H9 (cell line): ENCODE measurements around the gene CHMP4B. TPM values are rescaled to one million over a fixed set of nuclear protein-coding genes. Genes with fewer than 3 reads are reported as not detected.

ENCODE experiments used
- DNase-seq: peaks from one replicate; pipeline ENCODE4 v3.0.0-alpha.2; 2017
- H2AFZ ChIP-seq: one replicate; pipeline ENCODE4 v1.6.1; 2013; ENCODE audit warnings: mild to moderate bottlenecking, low read length, control low read depth, moderate library complexity
- H2AK5ac ChIP-seq: 2 replicates; pipeline ENCODE4 v1.6.1; 2013; ENCODE audit warnings: low read length, control low read depth, mixed read lengths; ENCODE audit not compliant: insufficient read length
- H2BK120ac ChIP-seq: one replicate; pipeline ENCODE4 v1.6.1; 2013; ENCODE audit warnings: low read depth, mild to moderate bottlenecking, low read length, control low read depth, inconsistent platforms; ENCODE audit not compliant: poor library complexity, severe bottlenecking
- H2BK12ac ChIP-seq: 2 replicates; pipeline ENCODE4 v1.6.1; 2013; ENCODE audit warnings: low read length, control low read depth, mixed read lengths, low read depth; ENCODE audit not compliant: insufficient read length
- H2BK15ac ChIP-seq: 2 replicates; pipeline ENCODE4 v1.6.1; 2013; ENCODE audit warnings: low read depth, low read length, control low read depth
- H2BK20ac ChIP-seq: one replicate; pipeline ENCODE4 v1.6.1; 2013; ENCODE audit warnings: low read depth, mild to moderate bottlenecking, low read length, control low read depth, inconsistent platforms; ENCODE audit not compliant: poor library complexity, severe bottlenecking
- H2BK5ac ChIP-seq: 2 replicates; pipeline ENCODE4 v1.6.1; 2013; ENCODE audit warnings: low read length, control low read depth, mixed read lengths; ENCODE audit not compliant: insufficient read length
- H3K14ac ChIP-seq: 2 replicates; pipeline ENCODE4 v1.6.1; 2013; ENCODE audit warnings: low read length, control low read depth; ENCODE audit not compliant: insufficient read depth
- H3K18ac ChIP-seq: 2 replicates; pipeline ENCODE4 v1.6.1; 2013; ENCODE audit warnings: low read depth, mild to moderate bottlenecking, mixed read lengths, low read length, control low read depth; ENCODE audit not compliant: insufficient read length
- H3K23ac ChIP-seq: 2 replicates; pipeline ENCODE4 v1.6.1; 2013; ENCODE audit warnings: low read length, control low read depth, mixed read lengths, low read depth; ENCODE audit not compliant: insufficient read length
- H3K23me2 ChIP-seq: 2 replicates; pipeline ENCODE4 v1.6.1; 2013; ENCODE audit warnings: low read depth, mild to moderate bottlenecking, mixed read lengths, low read length, control low read depth; ENCODE audit not compliant: insufficient read length, poor library complexity, severe bottlenecking
- H3K27ac ChIP-seq: 2 replicates; pipeline ENCODE4 v1.5.1; 2013; ENCODE audit warnings: low read length, control low read depth, mixed read lengths, low read depth; ENCODE audit not compliant: insufficient read length
- H3K27me3 ChIP-seq: 2 replicates; pipeline ENCODE4 v1.6.1; 2013; ENCODE audit warnings: low read length, control low read depth, inconsistent platforms; ENCODE audit not compliant: insufficient read depth
- H3K4ac ChIP-seq: 2 replicates; pipeline ENCODE4 v1.6.1; 2013; ENCODE audit warnings: low read depth, mild to moderate bottlenecking, control low read depth, inconsistent platforms, low read length, moderate library complexity
- H3K4me1 ChIP-seq: 2 replicates; pipeline ENCODE4 v1.6.1; 2013; ENCODE audit warnings: low read length, control low read depth, inconsistent platforms; ENCODE audit not compliant: insufficient read depth
- H3K4me2 ChIP-seq: 2 replicates; pipeline ENCODE4 v1.6.1; 2013; ENCODE audit warnings: low read length, control low read depth, mixed read lengths; ENCODE audit not compliant: insufficient read length, insufficient read depth
- H3K56ac ChIP-seq: 2 replicates; pipeline ENCODE4 v1.6.1; 2013; ENCODE audit warnings: low read depth, mild to moderate bottlenecking, mixed read lengths, low read length, control low read depth; ENCODE audit not compliant: insufficient read length
- H3K79me1 ChIP-seq: 2 replicates; pipeline ENCODE4 v1.6.1; 2013; ENCODE audit warnings: low read depth, mild to moderate bottlenecking, moderate library complexity, low read length, control low read depth, inconsistent platforms; ENCODE audit not compliant: insufficient read depth, poor library complexity, severe bottlenecking
- H3K79me2 ChIP-seq: 2 replicates; pipeline ENCODE4 v1.6.1; 2013; ENCODE audit warnings: low read length, control low read depth, inconsistent platforms; ENCODE audit not compliant: insufficient read depth
- H3K9ac ChIP-seq: 2 replicates; pipeline ENCODE4 v1.6.1; 2013; ENCODE audit warnings: low read length, control low read depth, mixed read lengths; ENCODE audit not compliant: insufficient read length; ENCODE audit errors: extremely low read depth
- H3K9me3 ChIP-seq: one replicate; pipeline ENCODE4 v1.6.1; 2013; ENCODE audit warnings: low read depth, low read length, inconsistent platforms; ENCODE audit not compliant: control insufficient read depth
- H3T11ph ChIP-seq: one replicate; pipeline ENCODE4 v1.6.1; 2013; ENCODE audit warnings: mild to moderate bottlenecking, low read length, control low read depth, inconsistent platforms
- H4K20me1 ChIP-seq: one replicate; pipeline ENCODE4 v1.6.1; 2013; ENCODE audit not compliant: control insufficient read depth, insufficient read length, insufficient read depth
- H4K5ac ChIP-seq: 2 replicates; pipeline ENCODE4 v1.6.1; 2013; ENCODE audit warnings: low read depth, mild to moderate bottlenecking, mixed read lengths, low read length, control low read depth; ENCODE audit not compliant: insufficient read length
- H4K8ac ChIP-seq: replicated peaks from 2 replicates; pipeline ENCODE4 v1.6.1; 2013; ENCODE audit warnings: low read length, control low read depth, mixed read lengths, low read depth; ENCODE audit not compliant: insufficient read length
- H4K91ac ChIP-seq: 2 replicates; pipeline ENCODE4 v1.6.1; 2013; ENCODE audit warnings: low read depth, mild to moderate bottlenecking, moderate library complexity, mixed read lengths, low read length, control low read depth; ENCODE audit not compliant: insufficient read length
- H3K27ac Mint-ChIP-seq, 3 experiments: 2 replicates in 2 of 3; 3 replicates in 1 of 3; pipeline ENCODE4 v1.8.0; 2020 to 2021; ENCODE audit warnings: mixed read lengths in 3 of 3, mild to moderate bottlenecking in 1 of 3, moderate library complexity in 1 of 3
- H3K27me3 Mint-ChIP-seq: 2 replicates; pipeline ENCODE4 v1.8.0; 2021; ENCODE audit warnings: low read depth, mild to moderate bottlenecking, moderate library complexity, mixed read lengths
- H3K36me3 Mint-ChIP-seq, 3 experiments: 2 replicates in 2 of 3; 3 replicates in 1 of 3; pipeline ENCODE4 v1.8.0; 2020 to 2021; ENCODE audit warnings: low read depth in 3 of 3, mixed read lengths in 3 of 3; ENCODE audit not compliant: insufficient read depth in 1 of 3
- H3K4me1 Mint-ChIP-seq, 2 experiments: 2 replicates each; pipeline ENCODE4 v1.8.0; 2020; ENCODE audit warnings: mixed read lengths in 2 of 2
- H3K4me3 Mint-ChIP-seq, 2 experiments: 2 replicates in 1 of 2; 3 replicates in 1 of 2; pipeline ENCODE4 v1.8.0; 2020 to 2021; ENCODE audit warnings: mild to moderate bottlenecking in 2 of 2, mixed read lengths in 2 of 2, moderate library complexity in 1 of 2
- H3K9me3 Mint-ChIP-seq, 2 experiments: 2 replicates in 1 of 2; 3 replicates in 1 of 2; pipeline ENCODE4 v1.8.0; 2020; ENCODE audit warnings: mild to moderate bottlenecking in 2 of 2, mixed read lengths in 2 of 2, moderate library complexity in 1 of 2
- WGBS: extraction: QIAGEN DNeasy Blood & Tissue Kit; methylation state at CpG from one replicate; pipeline ENCODE4 v1.1.7; 2013; ENCODE audit warnings: missing lambda C conversion rate, low lambda C conversion rate, mixed read lengths; ENCODE audit not compliant: insufficient read length; ENCODE audit errors: extremely low coverage; 5-methylcytosine and 5-hydroxymethylcytosine counted together
- total RNA-seq: library from RNA; stranded (reverse); gene quantifications from 2 replicates; pipeline ENCODE4 v1.2.1, GENCODE V29; 2021
- TF ChIP-seq, protein P1 (sequence below): fragments of 200-600 bp; sonication (generic); conservative IDR thresholded peaks from 3 replicates; pipeline ENCODE4 v1.8.0; 2021; ENCODE audit warnings: antibody characterized with exemption, mild to moderate bottlenecking

The CHMP4B gene
- total RNA-seq, 1 experiment from 2014 or later, result 94.9 TPM

DNA sequence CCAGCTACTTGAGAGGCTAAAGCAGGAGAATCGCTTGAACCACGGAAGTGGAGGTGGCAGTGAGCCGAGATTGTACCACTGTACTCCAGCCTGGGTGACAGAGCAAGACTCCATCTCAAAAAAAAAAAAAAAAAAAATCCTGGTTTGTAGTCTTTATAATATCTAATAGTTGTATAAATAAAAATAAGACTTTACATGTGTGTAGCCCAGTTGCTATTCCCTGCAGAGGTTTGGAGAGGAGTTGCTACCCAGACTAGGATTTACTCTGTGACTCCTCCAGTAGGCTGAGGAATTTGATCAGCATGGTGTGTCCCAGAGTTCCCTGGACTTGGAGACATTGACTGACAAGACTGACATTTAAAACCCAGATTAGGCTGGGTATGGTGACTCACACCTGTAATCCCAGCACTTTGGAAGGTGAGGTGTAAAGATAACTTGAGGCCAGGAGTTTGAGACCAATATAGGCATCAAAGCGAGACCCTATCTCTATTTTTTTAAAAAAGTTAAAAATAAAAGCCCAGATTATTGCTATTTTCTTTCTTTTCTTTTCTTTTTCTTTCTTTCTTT, 10.2 kb downstream of the CHMP4B start:
- H4K5ac ChIP-seq, result no peak overlapping the region
- no peak overlapping the region for H4K8ac ChIP-seq
- H3K4ac ChIP-seq, result no peak overlapping the region
- TF ChIP-seq, protein P1, sequence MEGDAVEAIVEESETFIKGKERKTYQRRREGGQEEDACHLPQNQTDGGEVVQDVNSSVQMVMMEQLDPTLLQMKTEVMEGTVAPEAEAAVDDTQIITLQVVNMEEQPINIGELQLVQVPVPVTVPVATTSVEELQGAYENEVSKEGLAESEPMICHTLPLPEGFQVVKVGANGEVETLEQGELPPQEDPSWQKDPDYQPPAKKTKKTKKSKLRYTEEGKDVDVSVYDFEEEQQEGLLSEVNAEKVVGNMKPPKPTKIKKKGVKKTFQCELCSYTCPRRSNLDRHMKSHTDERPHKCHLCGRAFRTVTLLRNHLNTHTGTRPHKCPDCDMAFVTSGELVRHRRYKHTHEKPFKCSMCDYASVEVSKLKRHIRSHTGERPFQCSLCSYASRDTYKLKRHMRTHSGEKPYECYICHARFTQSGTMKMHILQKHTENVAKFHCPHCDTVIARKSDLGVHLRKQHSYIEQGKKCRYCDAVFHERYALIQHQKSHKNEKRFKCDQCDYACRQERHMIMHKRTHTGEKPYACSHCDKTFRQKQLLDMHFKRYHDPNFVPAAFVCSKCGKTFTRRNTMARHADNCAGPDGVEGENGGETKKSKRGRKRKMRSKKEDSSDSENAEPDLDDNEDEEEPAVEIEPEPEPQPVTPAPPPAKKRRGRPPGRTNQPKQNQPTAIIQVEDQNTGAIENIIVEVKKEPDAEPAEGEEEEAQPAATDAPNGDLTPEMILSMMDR, result no peak
- no peak overlapping the region for H3K23ac ChIP-seq
- Mint-ChIP-seq H3K4me1 (peaks cover 34 to 38% of the 10 kb centered on the region in 2 experiments), H3K4me3 (no peak overlapping the region), H3K27me3 (no peaks in the 10 kb centered on the region), H3K9me3 (no peaks in the 10 kb centered on the region), H3K36me3 (no peaks in the 10 kb centered on the region; a peak in 1 of 7 replicates), H3K27ac (no peak overlapping the region)
- no peak overlapping the region for H3K9ac ChIP-seq
- H3K27ac ChIP-seq, result no peak overlapping the region
- H2BK5ac ChIP-seq, result no peak overlapping the region
- H3K56ac ChIP-seq, result no peak overlapping the region
- no peak overlapping the region for H2BK12ac ChIP-seq
- no peak overlapping the region for H2BK120ac ChIP-seq
- H3K23me2 ChIP-seq, result no peaks in the 10 kb centered on the region
- DNase-seq, result no peak
- no peak overlapping the region for H4K91ac ChIP-seq
- no peak overlapping the region for H2BK20ac ChIP-seq
- H3K14ac ChIP-seq, result no peak overlapping the region
- H3K4me1 ChIP-seq, result peaks cover 4% of the 10 kb centered on the region; the same call in 1 of the 2 replicates
- H4K20me1 ChIP-seq, result no peaks in the 10 kb centered on the region
- no peak overlapping the region for H2BK15ac ChIP-seq
- no peak overlapping the region for H3K18ac ChIP-seq
- no CpG with 5 or more reads among the region's 4 CpGs for WGBS
- peaks cover 4% of the 10 kb centered on the region for H3K79me1 ChIP-seq
- H3T11ph ChIP-seq, result no peak overlapping the region
- no peaks in the 10 kb centered on the region for H3K27me3 ChIP-seq
- H3K79me2 ChIP-seq, result peaks cover 4% of the 10 kb centered on the region; the same call in 1 of the 2 replicates
- no peak overlapping the region for H2AFZ ChIP-seq
- H3K4me2 ChIP-seq, result no peak overlapping the region
- H2AK5ac ChIP-seq, result no peak overlapping the region
- no peaks in the 10 kb centered on the region for H3K9me3 ChIP-seq
